ENCODE data around the gene COX7A1.

Gene COX7A1

DNA sequence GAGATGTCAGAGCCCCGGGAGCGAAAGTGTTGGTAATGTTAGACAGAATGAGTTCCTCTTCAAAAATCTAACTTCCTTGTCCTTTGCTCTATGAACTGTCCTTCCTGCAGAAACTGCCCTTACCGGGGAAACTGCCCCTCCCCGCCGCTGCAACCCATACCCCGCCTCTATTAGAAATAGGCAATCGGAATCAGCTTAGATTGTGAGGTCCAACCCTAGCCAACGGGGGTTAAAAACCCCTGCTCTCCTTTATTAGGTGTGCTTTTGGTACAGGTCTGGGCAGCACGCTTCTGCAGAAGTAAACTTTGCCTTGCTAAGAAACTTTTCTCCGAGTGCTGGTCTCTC, 23.9 kb downstream of the COX7A1 start:
- peak overlapping the region; percentile 57 for H3K4me3 ChIP-seq (ENCODE audit: low read depth, low read length)
- ChIA-PET POLR2A (interaction anchor here (0.5 to 3.1 kb wide), 9 partner anchors 9 to 834 kb away, joined by 3 to 19 read pairs (median 4); partner anchors contain the start of genes CAPNS1, POLR2I, ZNF146 and ZNF565), CTCF (interaction anchor here (0.6 to 6.3 kb wide), 15 partner anchors 9 to 87 kb away, joined by 3 to 152 read pairs (median 4); partner anchors contain the start of genes CAPNS1, POLR2I and TBCB)
- TF ChIP-seq, protein P1, sequence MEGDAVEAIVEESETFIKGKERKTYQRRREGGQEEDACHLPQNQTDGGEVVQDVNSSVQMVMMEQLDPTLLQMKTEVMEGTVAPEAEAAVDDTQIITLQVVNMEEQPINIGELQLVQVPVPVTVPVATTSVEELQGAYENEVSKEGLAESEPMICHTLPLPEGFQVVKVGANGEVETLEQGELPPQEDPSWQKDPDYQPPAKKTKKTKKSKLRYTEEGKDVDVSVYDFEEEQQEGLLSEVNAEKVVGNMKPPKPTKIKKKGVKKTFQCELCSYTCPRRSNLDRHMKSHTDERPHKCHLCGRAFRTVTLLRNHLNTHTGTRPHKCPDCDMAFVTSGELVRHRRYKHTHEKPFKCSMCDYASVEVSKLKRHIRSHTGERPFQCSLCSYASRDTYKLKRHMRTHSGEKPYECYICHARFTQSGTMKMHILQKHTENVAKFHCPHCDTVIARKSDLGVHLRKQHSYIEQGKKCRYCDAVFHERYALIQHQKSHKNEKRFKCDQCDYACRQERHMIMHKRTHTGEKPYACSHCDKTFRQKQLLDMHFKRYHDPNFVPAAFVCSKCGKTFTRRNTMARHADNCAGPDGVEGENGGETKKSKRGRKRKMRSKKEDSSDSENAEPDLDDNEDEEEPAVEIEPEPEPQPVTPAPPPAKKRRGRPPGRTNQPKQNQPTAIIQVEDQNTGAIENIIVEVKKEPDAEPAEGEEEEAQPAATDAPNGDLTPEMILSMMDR (IDR thresholded peaks at IDR 0.05; ENCODE audit: insufficient read depth, low read length, missing control alignments): no peak
- no peak for DNase-seq (ENCODE audit: low read depth, low spot score)

DNA sequence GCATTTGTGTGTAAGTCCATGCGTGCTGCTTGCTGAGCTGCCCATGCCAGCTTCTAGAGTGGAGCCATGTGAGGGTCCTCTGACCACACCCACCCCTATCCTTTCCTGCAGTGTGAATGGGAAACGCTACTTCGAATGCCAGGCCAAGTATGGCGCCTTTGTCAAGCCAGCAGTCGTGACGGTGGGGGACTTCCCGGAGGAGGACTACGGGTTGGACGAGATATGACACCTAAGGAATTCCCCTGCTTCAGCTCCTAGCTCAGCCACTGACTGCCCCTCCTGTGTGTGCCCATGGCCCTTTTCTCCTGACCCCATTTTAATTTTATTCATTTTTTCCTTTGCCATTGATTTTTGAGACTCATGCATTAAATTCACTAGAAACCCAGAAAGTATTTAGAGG, 26.7 kb downstream of the COX7A1 start:
- no peak overlapping the region for H3K4me3 ChIP-seq (ENCODE audit: low read depth, low read length)
- TF ChIP-seq, protein P1 (IDR thresholded peaks at IDR 0.05; ENCODE audit: insufficient read depth, low read length, missing control alignments): no peak
- ChIA-PET POLR2A (no interaction called here), CTCF (interaction anchor here (1.1 to 6.3 kb wide), 3 partner anchors 9 to 64 kb away, joined by 3 to 152 read pairs (median 7); no protein-coding TSS in a partner anchor)
- no peak for DNase-seq (ENCODE audit: low read depth, low spot score)

GRCh38 chr19:36121486-36122124, 30.6 kb downstream of the COX7A1 start:
- H3K4me3 ChIP-seq (ENCODE audit: low read depth, low read length): no peak overlapping the region
- CTCF ChIA-PET: no interaction called here
- POLR2A ChIA-PET: no interaction called here
- DNase-seq (ENCODE audit: low read depth, low spot score): no peak
- TF ChIP-seq, protein P1 (IDR thresholded peaks at IDR 0.05; ENCODE audit: insufficient read depth, low read length, missing control alignments): no peak

GRCh38 chr19:36120984-36121358, 31.3 kb downstream of the COX7A1 start:
- ChIA-PET CTCF (interaction anchor here (1.4 kb wide), 1 partner anchor 32 kb away, joined by 3 read pairs; the partner anchor contains the start of gene COX7A1), POLR2A (no interaction called here)
- no peak overlapping the region for H3K4me3 ChIP-seq (ENCODE audit: low read depth, low read length)
- TF ChIP-seq, protein P1 (IDR thresholded peaks at IDR 0.05; ENCODE audit: insufficient read depth, low read length, missing control alignments): no peak
- DNase-seq (ENCODE audit: low read depth, low spot score): no peak

- CTCF ChIA-PET: interaction anchor here (0.6 to 1.4 kb wide), 3 partner anchors 8 to 110 kb away, joined by 3 read pairs; partner anchors contain the start of gene COX7A1
These were observed 31.9 kb downstream of the COX7A1 start for GRCh38 chr19:36120092-36120983.

More at GRCh38 chr19:36120092-36120983, 31.9 kb downstream of the COX7A1 start:
- TF ChIP-seq, protein P1 (IDR thresholded peaks at IDR 0.05; ENCODE audit: insufficient read depth, low read length, missing control alignments): no peak
- H3K4me3 ChIP-seq (ENCODE audit: low read depth, low read length): no peak overlapping the region
- POLR2A ChIA-PET: no interaction called here
- DNase-seq (ENCODE audit: low read depth, low spot score): no peak
